Omental fat pad (tissue), 4 donors: ENCODE data around the gene NCOA7. TPM values are rescaled to one million over a fixed set of nuclear protein-coding genes. Genes with fewer than 3 reads are reported as not detected.

Experiments
- ATAC-seq: fragments of 150-250 bp; one replicate; pipeline ENCODE4 v1.9.1; 2016; ENCODE audit warnings: mild to moderate bottlenecking, moderate library complexity; ENCODE audit not compliant: low FRiP score
- DNase-seq: peaks from one replicate; pipeline ENCODE4 v3.0.0-alpha.2; 2019; ENCODE audit warnings: low spot score
- CTCF ChIP-seq, 3 donors: fragments of 450-650 bp; IDR thresholded peaks; one replicate each; pipeline ENCODE4 v1.5.1; 2016 to 2017; ENCODE audit warnings: antibody characterized with exemption in 3 of 3, mild to moderate bottlenecking in 3 of 3, moderate library complexity in 2 of 3
- total RNA-seq, 4 donors: library from RNA; depleted of rRNA; stranded (reverse); fragments of >200 nt; gene quantifications; one replicate each; pipeline ENCODE4 v1.1.0, GENCODE V29; 2016

NCOA7 gene
- total RNA-seq, 4 donors from 2014 or later = 35.3 to 137 (median 53.1) TPM

DNA sequence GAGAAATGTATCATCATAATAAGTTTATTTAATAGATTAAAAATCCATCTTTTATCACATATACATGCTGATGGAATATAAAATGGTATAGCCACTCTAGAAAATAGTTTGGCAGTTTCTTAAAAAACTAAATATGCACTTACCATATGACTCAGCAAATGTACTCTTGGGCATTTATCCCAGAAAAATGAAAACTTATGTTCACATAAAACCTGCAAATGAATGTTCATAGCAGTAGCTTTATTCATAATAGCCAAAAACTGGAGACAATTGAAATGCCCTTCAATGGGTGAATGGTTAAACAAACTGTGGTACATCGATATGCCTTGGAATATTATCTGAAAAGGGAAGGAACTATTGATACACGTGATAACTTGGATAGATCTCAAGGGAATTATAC lies 6.4 kb upstream of the NCOA7 start:
- DNase-seq (no peak), ATAC-seq (no peak)
- no peak for TF ChIP-seq CTCF (IDR thresholded peaks at IDR 0.05)

- DNase-seq (no peak), ATAC-seq (no peak)
- no peak for TF ChIP-seq CTCF (IDR thresholded peaks at IDR 0.05)
These were observed 3.0 kb upstream of the NCOA7 start for GRCh38 chr6:125787791-125788190.

DNA sequence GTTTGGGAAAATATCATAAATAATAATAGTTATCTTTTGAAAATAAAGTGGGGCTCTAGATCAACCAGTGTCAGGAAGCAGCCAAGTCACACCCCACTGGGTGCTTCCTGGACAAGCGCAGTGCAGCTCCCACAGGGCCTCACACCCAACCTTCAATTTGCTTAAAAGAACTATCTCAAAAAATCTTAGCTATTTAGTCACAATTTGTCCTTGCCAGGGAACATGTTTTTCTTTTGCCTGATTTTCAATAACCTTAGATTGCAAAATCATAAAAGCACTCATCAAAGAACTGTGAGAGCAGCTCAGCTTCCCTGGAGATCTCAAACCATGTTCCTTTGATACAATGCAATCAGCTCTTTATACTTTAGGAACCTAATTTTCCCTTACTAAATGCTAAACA lies 1.6 kb upstream of the NCOA7 start:
- no peak for ATAC-seq
- no peak for DNase-seq
- no peak for TF ChIP-seq CTCF (IDR thresholded peaks at IDR 0.05)

DNA sequence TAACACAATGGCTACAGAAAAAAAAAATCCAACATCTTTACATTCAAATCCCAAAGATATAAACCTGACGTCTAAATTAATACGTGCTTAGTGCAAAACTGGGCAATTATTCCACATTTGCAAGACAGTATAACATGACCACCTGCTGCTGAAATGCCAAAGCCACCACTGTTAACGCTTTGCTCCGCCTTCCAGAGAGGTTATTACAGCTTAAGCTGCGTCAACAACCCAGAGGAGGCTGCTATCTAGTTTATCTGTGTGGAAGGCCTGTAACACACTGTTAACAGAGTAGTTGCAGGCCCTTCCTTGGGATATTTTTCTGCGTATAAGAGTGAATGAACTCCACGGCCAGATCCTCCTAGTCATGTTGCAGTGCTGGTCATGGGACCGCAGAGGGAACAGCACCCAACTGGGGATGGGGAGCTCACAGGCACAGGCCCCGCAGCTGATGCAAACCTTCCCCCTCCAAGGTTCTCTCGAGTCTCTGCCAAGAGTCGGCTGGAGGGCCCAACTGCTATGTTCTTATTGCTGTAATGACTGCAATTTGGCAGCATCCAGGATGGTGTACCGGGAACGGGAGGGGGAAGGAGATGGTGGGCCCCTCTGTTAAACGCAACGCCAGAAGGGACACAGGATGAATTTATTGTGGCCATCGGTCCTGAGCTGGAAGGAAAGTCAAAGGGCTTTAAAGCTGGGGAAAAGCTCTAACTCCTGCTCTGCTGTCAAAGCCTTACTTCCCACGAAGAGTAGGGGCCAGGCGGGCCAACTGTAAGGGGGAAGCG lies 993 bp upstream of the NCOA7 start:
- no peak for TF ChIP-seq CTCF (IDR thresholded peaks at IDR 0.05)
- no peak for DNase-seq
- ATAC-seq = peak; percentile 2

DNA sequence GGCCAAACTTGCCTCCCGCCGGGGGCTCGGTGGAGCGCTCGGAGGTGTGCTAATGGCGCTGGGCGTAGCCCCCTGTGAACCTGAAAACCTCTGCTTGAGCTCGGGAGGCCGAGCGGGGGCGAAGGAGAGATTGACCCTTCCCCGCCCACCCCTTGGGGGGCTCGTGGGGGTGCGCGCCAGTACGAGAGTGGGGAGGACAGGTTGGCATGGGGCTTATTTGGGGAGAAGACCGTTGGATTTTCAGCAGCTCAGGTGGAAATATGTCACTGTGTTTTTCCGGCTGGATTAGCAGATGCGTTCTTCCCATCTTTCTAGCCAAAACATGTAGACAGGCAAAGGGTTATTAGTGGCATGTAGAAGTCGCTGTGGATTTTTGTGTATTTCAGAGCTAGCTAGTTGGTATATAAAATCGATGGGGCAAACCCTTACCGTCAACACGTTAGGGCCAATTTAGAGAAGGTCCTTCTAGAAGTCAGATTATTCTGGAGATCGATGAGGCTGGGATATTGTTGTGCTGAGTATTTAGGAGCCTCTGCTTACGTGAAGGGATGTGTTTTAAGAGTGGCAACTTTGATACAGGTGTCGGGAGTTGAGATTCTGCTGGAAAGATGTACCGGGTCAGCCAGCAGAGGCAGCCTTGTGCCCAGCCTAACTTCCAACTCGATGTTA lies 525 bp downstream of the NCOA7 start:
- ATAC-seq (peak; percentile 17), DNase-seq (no peak)
- TF ChIP-seq CTCF (IDR thresholded peaks at IDR 0.05) = no peak

- no peak for DNase-seq
- peak in 1 of 3 donors; percentile 5 for TF ChIP-seq CTCF (IDR thresholded peaks at IDR 0.05)
- ATAC-seq = no peak
These were observed 1.0 kb downstream of the NCOA7 start for GRCh38 chr6:125791820-125792165.

DNA sequence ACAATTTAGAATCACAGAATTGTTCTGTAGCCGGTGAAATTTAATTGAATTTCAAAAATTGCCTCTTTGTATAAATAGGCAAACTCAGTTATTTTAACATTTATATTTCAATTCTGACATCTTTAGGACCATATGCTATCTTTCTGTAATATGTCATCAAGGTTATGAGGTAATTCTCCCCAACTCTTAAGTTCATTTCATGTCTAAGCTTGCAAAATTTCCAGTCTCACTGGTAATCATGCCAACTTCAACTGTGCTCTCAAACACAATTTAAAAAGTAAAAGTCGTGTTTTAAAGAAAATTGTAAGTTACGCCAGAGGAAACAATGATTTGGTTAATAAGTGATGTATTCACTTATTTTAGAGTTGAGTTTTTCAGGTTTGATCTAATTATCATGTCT lies 1.4 kb downstream of the NCOA7 start:
- TF ChIP-seq CTCF (IDR thresholded peaks at IDR 0.05) = no peak
- DNase-seq (no peak), ATAC-seq (no peak)
